Osteocyte (in vitro differentiated cells): ENCODE measurements around the gene SLC26A6. TPM values are rescaled to one million over a fixed set of nuclear protein-coding genes. Genes with fewer than 3 reads are reported as not detected.

ENCODE experiments used
- DNase-seq: peaks from one replicate; pipeline ENCODE4 v3.0.0; 2021; ENCODE audit warnings: mixed read lengths; ENCODE audit not compliant: unreplicated experiment; ENCODE audit errors: extremely low spot score
- H3K27ac Mint-ChIP-seq: one replicate; pipeline ENCODE4 v1.8.0; 2021; ENCODE audit warnings: mild to moderate bottlenecking, mixed read lengths; ENCODE audit not compliant: unreplicated experiment
- H3K27me3 Mint-ChIP-seq: one replicate; pipeline ENCODE4 v1.8.0; 2021; ENCODE audit warnings: mixed read lengths; ENCODE audit not compliant: unreplicated experiment
- H3K36me3 Mint-ChIP-seq: one replicate; pipeline ENCODE4 v1.8.0; 2021; ENCODE audit warnings: mixed read lengths; ENCODE audit not compliant: unreplicated experiment
- H3K4me1 Mint-ChIP-seq: one replicate; pipeline ENCODE4 v1.8.0; 2021; ENCODE audit warnings: mixed read lengths; ENCODE audit not compliant: unreplicated experiment
- H3K4me3 Mint-ChIP-seq: one replicate; pipeline ENCODE4 v1.8.0; 2021; ENCODE audit warnings: mild to moderate bottlenecking, moderate library complexity, mixed read lengths; ENCODE audit not compliant: unreplicated experiment
- H3K9me3 Mint-ChIP-seq: one replicate; pipeline ENCODE4 v1.8.0; 2021; ENCODE audit warnings: mixed read lengths; ENCODE audit not compliant: unreplicated experiment
- total RNA-seq: library from RNA; stranded (reverse); gene quantifications from 2 replicates; pipeline ENCODE4 v1.2.1, GENCODE V29; 2021
- TF ChIP-seq, protein P1 (sequence below): fragments of 200-600 bp; sonication (generic); IDR thresholded peaks from 2 replicates; pipeline ENCODE4 v1.5.0; 2021; ENCODE audit warnings: antibody characterized with exemption, mild to moderate bottlenecking, moderate library complexity

SLC26A6 gene
- total RNA-seq, 1 donor from 2014 or later = 66.2 TPM

GRCh38 chr3:48591886-48592518, 43.3 kb downstream of the SLC26A6 start:
- Mint-ChIP-seq H3K4me1 (peaks cover 23% of the 10 kb centered on the region), H3K36me3 (peaks cover under 1% of the 10 kb centered on the region), H3K27me3 (no peaks in the 10 kb centered on the region), H3K9me3 (no peaks in the 10 kb centered on the region), H3K27ac (no peak overlapping the region), H3K4me3 (no peak overlapping the region)
- TF ChIP-seq, protein P1, sequence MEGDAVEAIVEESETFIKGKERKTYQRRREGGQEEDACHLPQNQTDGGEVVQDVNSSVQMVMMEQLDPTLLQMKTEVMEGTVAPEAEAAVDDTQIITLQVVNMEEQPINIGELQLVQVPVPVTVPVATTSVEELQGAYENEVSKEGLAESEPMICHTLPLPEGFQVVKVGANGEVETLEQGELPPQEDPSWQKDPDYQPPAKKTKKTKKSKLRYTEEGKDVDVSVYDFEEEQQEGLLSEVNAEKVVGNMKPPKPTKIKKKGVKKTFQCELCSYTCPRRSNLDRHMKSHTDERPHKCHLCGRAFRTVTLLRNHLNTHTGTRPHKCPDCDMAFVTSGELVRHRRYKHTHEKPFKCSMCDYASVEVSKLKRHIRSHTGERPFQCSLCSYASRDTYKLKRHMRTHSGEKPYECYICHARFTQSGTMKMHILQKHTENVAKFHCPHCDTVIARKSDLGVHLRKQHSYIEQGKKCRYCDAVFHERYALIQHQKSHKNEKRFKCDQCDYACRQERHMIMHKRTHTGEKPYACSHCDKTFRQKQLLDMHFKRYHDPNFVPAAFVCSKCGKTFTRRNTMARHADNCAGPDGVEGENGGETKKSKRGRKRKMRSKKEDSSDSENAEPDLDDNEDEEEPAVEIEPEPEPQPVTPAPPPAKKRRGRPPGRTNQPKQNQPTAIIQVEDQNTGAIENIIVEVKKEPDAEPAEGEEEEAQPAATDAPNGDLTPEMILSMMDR = no peak
- DNase-seq = no peak

DNA sequence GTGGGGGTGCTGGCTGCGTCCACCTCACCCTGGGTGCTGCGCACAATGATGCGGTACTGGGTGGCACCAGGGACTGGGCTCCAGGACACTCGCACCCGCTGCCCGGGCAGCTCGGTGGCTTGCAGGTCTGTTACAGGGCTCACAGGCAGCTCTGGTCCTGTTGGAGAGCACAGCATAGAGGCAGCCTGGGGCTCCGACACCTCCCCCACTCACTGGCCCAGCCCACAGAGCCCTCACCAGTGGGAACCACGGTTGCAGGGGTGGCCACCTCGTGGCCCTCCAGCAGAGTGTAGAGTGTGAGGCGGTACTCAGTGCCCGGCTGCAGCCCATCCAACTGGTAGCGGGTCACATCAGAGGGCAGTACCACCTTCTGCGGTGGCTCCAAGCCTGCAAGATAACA, 43.8 kb downstream of the SLC26A6 start:
- no peak overlapping the region for H3K4me3 Mint-ChIP-seq

GRCh38 chr3:48588230-48588629, 47.0 kb downstream of the SLC26A6 start:
- Mint-ChIP-seq H3K27me3 (no peaks in the 10 kb centered on the region), H3K4me3 (no peak overlapping the region)
- no peak for DNase-seq

More for the DNA sequence above, 43.8 kb downstream of the SLC26A6 start:
- no peak overlapping the region for H3K27ac Mint-ChIP-seq
- no peaks in the 10 kb centered on the region for H3K9me3 Mint-ChIP-seq
- TF ChIP-seq, protein P1 = no peak
- H3K27me3 Mint-ChIP-seq = no peaks in the 10 kb centered on the region
- H3K4me1 Mint-ChIP-seq = peaks cover 18% of the 10 kb centered on the region
- DNase-seq = no peak
- no peaks in the 10 kb centered on the region for H3K36me3 Mint-ChIP-seq

DNA sequence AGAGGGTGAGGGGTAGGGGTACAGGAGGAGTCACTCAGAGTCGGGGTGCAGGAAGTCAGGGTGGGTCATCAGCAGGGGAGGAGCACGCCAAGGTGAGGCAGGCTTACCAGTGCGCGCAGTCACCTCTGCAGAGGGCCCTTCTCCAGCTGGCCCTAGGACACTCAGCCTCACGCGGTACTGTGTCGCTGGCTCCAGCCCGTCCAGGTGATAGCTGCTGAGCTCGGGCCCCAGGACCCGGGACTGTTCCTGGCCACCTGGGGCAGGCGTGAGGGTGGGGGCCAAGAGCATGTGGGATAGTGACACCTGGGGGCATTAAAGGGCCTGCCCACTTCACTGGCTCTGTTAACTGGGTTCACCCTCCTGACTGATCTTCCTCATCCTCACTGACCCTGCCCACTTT, 47.6 kb downstream of the SLC26A6 start:
- TF ChIP-seq, protein P1 = no peak

More at GRCh38 chr3:48588230-48588629, 47.0 kb downstream of the SLC26A6 start:
- H3K9me3 Mint-ChIP-seq = no peaks in the 10 kb centered on the region
- no peaks in the 10 kb centered on the region for H3K36me3 Mint-ChIP-seq
- H3K4me1 Mint-ChIP-seq = no peaks in the 10 kb centered on the region
- TF ChIP-seq, protein P1 = no peak
- H3K27ac Mint-ChIP-seq = no peak overlapping the region

GRCh38 chr3:48585411-48585810, 49.9 kb downstream of the SLC26A6 start:
- Mint-ChIP-seq H3K36me3 (no peaks in the 10 kb centered on the region), H3K27ac (no peak overlapping the region)

More for the DNA sequence above, 47.6 kb downstream of the SLC26A6 start:
- no peaks in the 10 kb centered on the region for H3K4me1 Mint-ChIP-seq
- no peaks in the 10 kb centered on the region for H3K36me3 Mint-ChIP-seq
- H3K27ac Mint-ChIP-seq = no peak overlapping the region
- H3K27me3 Mint-ChIP-seq = no peaks in the 10 kb centered on the region
- DNase-seq = no peak
- H3K9me3 Mint-ChIP-seq = no peaks in the 10 kb centered on the region
- H3K4me3 Mint-ChIP-seq = no peak overlapping the region

More at GRCh38 chr3:48585411-48585810, 49.9 kb downstream of the SLC26A6 start:
- DNase-seq = no peak
- TF ChIP-seq, protein P1 = no peak
- no peaks in the 10 kb centered on the region for H3K9me3 Mint-ChIP-seq
- H3K4me3 Mint-ChIP-seq = no peak overlapping the region
- H3K4me1 Mint-ChIP-seq = no peaks in the 10 kb centered on the region
- H3K27me3 Mint-ChIP-seq = no peaks in the 10 kb centered on the region
